WTC11 (cell line): ENCODE measurements around the gene CDX2. TPM values are rescaled to one million over a fixed set of nuclear protein-coding genes. Genes with fewer than 3 reads are reported as not detected.

Experiments
- ATAC-seq: fragments of 200-7000 bp; cut with Tn5 transposase; 2 replicates; pipeline ENCODE4 v1.10.0; 2021; ENCODE audit warnings: mild to moderate bottlenecking, moderate library complexity
- CTCF ChIA-PET: fragments of 300-600 bp; sonication (Branson Sonifier 250); formaldehyde crosslinking; loops from one replicate; lab custom pipeline; 2021; ENCODE audit warnings: antibody characterized with exemption; lab: Charles Lee
- POLR2A ChIA-PET: fragments of 350-600 bp; sonication (Branson Sonifier 250); formaldehyde crosslinking; loops from one replicate; lab custom pipeline; 2021; ENCODE audit warnings: antibody characterized with exemption; lab: Charles Lee
- DNase-seq: peaks from one replicate; pipeline ENCODE4 v3.0.0; 2021; ENCODE audit warnings: low spot score
- H3K27ac Mint-ChIP-seq: 2 replicates; pipeline ENCODE4 v1.8.0; 2021; ENCODE audit warnings: mixed read lengths
- H3K27me3 Mint-ChIP-seq: 2 replicates; pipeline ENCODE4 v1.8.0; 2021; ENCODE audit warnings: low read depth, mild to moderate bottlenecking, moderate library complexity, mixed read lengths
- H3K36me3 Mint-ChIP-seq: 2 replicates; pipeline ENCODE4 v1.8.0; 2021; ENCODE audit warnings: mixed read lengths
- H3K4me1 Mint-ChIP-seq: 2 replicates; pipeline ENCODE4 v1.8.0; 2022; ENCODE audit warnings: mixed read lengths
- H3K4me3 Mint-ChIP-seq: 2 replicates; pipeline ENCODE4 v1.8.0; 2021; ENCODE audit warnings: mild to moderate bottlenecking, moderate library complexity, mixed read lengths
- H3K9me3 Mint-ChIP-seq: 2 replicates; pipeline ENCODE4 v1.8.0; 2021; ENCODE audit warnings: mixed read lengths
- AFF4 ChIP-seq: sonication (generic); formaldehyde crosslinking; IDR thresholded peaks from 2 replicates; pipeline ENCODE4 v1.8.1; 2023; ENCODE audit warnings: mild to moderate bottlenecking, missing genetic modification reagents, borderline replicate concordance
- CDX4 ChIP-seq: fragments of 250-450 bp; sonication (Bioruptor Pico); IDR thresholded peaks from 2 replicates; pipeline ENCODE4 v1.9.0; 2021; ENCODE audit warnings: moderate library complexity, mild to moderate bottlenecking, inconsistent platforms, borderline replicate concordance
- CTCF ChIP-seq: fragments of 200-600 bp; IDR thresholded peaks from 2 replicates; pipeline ENCODE4 v1.8.0; 2022; ENCODE audit warnings: antibody characterized with exemption
- ETV6 ChIP-seq: sonication (generic); formaldehyde crosslinking; IDR thresholded peaks from 2 replicates; pipeline ENCODE4 v1.8.1; 2022; ENCODE audit warnings: mild to moderate bottlenecking, missing genetic modification reagents
- FOXP4 ChIP-seq: sonication (generic); formaldehyde crosslinking; IDR thresholded peaks from 2 replicates; pipeline ENCODE4 v1.8.0; 2022; ENCODE audit warnings: mild to moderate bottlenecking, missing genetic modification reagents
- GTF2I ChIP-seq: fragments of 250-450 bp; sonication (Bioruptor Pico); conservative IDR thresholded peaks from 2 replicates; pipeline ENCODE4 v1.4.0; 2021; ENCODE audit warnings: mild to moderate bottlenecking
- NR3C1 ChIP-seq: sonication (generic); formaldehyde crosslinking; conservative IDR thresholded peaks from 2 replicates; pipeline ENCODE4 v1.8.1; 2023; ENCODE audit warnings: low read depth, mild to moderate bottlenecking, missing genetic modification reagents
- OVOL2 ChIP-seq: fragments of 250-450 bp; sonication (Bioruptor Pico); IDR thresholded peaks from 2 replicates; pipeline ENCODE4 v1.9.0; 2021; ENCODE audit warnings: mild to moderate bottlenecking, borderline replicate concordance
- RORB ChIP-seq: fragments of 250-450 bp; sonication (Bioruptor Pico); IDR thresholded peaks from 2 replicates; pipeline ENCODE4 v1.9.0; 2021; ENCODE audit warnings: mild to moderate bottlenecking
- SMAD3 ChIP-seq: sonication (generic); formaldehyde crosslinking; IDR thresholded peaks from 2 replicates; pipeline ENCODE4 v1.8.0; 2022; ENCODE audit warnings: missing genetic modification reagents, mild to moderate bottlenecking, borderline replicate concordance
- SP1 ChIP-seq: sonication (generic); formaldehyde crosslinking; conservative IDR thresholded peaks from 2 replicates; pipeline ENCODE4 v1.8.1; 2022; ENCODE audit warnings: missing genetic modification reagents
- ZNF138 ChIP-seq: sonication (generic); formaldehyde crosslinking; conservative IDR thresholded peaks from 2 replicates; pipeline ENCODE4 v1.8.1; 2022; ENCODE audit warnings: mild to moderate bottlenecking, moderate library complexity, missing genetic modification reagents
- ZSCAN18 ChIP-seq: fragments of 250-450 bp; sonication (Bioruptor Pico); IDR thresholded peaks from 2 replicates; pipeline ENCODE4 v2.1.2; 2022; ENCODE audit warnings: mild to moderate bottlenecking, moderate library complexity
- total RNA-seq: library from RNA; stranded (reverse); gene quantifications from 3 replicates; pipeline ENCODE4 v1.2.3, GENCODE V29; 2021
- TF ChIP-seq, protein P1 (sequence below): sonication (generic); formaldehyde crosslinking; IDR thresholded peaks from 2 replicates; pipeline ENCODE4 v1.8.1; 2023; ENCODE audit warnings: mild to moderate bottlenecking, moderate library complexity, missing genetic modification reagents
- TF ChIP-seq, protein P2 (sequence below): sonication (generic); formaldehyde crosslinking; IDR thresholded peaks from 2 replicates; pipeline ENCODE4 v1.8.0; 2022; ENCODE audit warnings: mild to moderate bottlenecking, missing genetic modification reagents

The CDX2 gene
- total RNA-seq, 1 experiment from 2014 or later: 0.44 TPM

DNA sequence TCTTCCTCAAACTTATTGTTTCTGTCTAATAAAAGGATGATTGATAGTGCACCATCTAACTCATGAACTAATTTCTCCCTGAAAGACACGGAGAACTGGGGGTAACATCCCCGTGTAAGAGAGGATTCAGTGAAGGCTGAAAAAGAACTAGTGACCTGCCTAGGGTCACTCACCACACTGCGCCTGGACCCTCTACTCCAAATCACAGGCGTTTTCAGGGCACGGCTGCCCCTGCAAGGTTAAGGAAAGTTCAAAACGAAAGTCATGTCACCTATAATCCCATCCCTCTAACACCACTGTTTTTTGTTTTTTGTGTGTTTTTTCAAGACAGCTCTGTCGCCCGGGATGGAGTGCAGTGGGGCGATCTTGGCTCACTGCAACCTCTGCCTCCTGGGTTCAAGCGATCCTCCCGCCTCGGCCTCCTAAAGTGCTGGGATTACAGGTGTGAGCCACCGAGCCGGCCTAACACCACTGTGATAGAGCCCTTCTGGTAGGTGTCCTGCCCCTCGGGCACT lies 10.7 kb upstream of the CDX2 start:
- no peak for DNase-seq
- H3K27me3 Mint-ChIP-seq: peaks cover 100% of the 10 kb centered on the region
- ATAC-seq: no peak
- peaks cover 39% of the 10 kb centered on the region for H3K4me1 Mint-ChIP-seq
- TF ChIP-seq OVOL2 (CRISPR knock-in tag) (no peak), FOXP4 (CRISPR knock-in tag) (no peak), AFF4 (no peak), GTF2I (CRISPR knock-in tag) (no peak), ETV6 (CRISPR knock-in tag) (no peak), ZNF138 (CRISPR knock-in tag) (no peak), RORB (no peak), CTCF (no peak), ZSCAN18 (CRISPR knock-in tag) (no peak), NR3C1 (CRISPR knock-in tag) (no peak), CDX4 (CRISPR knock-in tag) (no peak), SP1 (CRISPR knock-in tag) (no peak), SMAD3 (no peak)
- TF ChIP-seq, protein P1, sequence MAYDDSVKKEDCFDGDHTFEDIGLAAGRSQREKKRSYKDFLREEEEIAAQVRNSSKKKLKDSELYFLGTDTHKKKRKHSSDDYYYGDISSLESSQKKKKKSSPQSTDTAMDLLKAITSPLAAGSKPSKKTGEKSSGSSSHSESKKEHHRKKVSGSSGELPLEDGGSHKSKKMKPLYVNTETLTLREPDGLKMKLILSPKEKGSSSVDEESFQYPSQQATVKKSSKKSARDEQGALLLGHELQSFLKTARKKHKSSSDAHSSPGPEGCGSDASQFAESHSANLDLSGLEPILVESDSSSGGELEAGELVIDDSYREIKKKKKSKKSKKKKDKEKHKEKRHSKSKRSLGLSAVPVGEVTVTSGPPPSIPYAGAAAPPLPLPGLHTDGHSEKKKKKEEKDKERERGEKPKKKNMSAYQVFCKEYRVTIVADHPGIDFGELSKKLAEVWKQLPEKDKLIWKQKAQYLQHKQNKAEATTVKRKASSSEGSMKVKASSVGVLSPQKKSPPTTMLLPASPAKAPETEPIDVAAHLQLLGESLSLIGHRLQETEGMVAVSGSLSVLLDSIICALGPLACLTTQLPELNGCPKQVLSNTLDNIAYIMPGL (CRISPR knock-in tag): no peak
- TF ChIP-seq, protein P2, sequence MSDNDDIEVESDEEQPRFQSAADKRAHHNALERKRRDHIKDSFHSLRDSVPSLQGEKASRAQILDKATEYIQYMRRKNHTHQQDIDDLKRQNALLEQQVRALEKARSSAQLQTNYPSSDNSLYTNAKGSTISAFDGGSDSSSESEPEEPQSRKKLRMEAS: no peak
- no peak overlapping the region for H3K27ac Mint-ChIP-seq
- ChIA-PET CTCF (interaction anchor here (0.7 to 12.5 kb wide), 3 partner anchors 19 to 152 kb away, joined by 3 to 134 read pairs (median 24); no protein-coding TSS in a partner anchor), POLR2A (no interaction called here)
- H3K9me3 Mint-ChIP-seq: no peaks in the 10 kb centered on the region
- H3K36me3 Mint-ChIP-seq: peaks cover 7% of the 10 kb centered on the region; the same call in 1 of the 2 replicates
- H3K4me3 Mint-ChIP-seq: peak overlapping the region; percentile 11; the same call in 1 of the 2 replicates
